Loucy (cell line): Measurements from ENCODE around the gene ILF2.

Experiments
- H2AFZ ChIP-seq: fragments of 200-600 bp; sonication (generic); 2 replicates; pipeline ENCODE4 v1.6.0; 2016; ENCODE audit warnings: antibody characterized with exemption, mild to moderate bottlenecking, low read length, moderate library complexity
- H3F3A ChIP-seq: fragments of 200-600 bp; 2 replicates; pipeline ENCODE4 v1.6.0; 2016; ENCODE audit warnings: antibody characterized with exemption, low read depth, mild to moderate bottlenecking
- H3K27me3 ChIP-seq: fragments of 200-600 bp; sonication (generic); 2 replicates; pipeline ENCODE4 v1.6.1; 2014; ENCODE audit warnings: low read length, mild to moderate bottlenecking; ENCODE audit not compliant: insufficient read depth, poor library complexity, severe bottlenecking
- H3K36me3 ChIP-seq: fragments of 200-600 bp; sonication (generic); 2 replicates; pipeline ENCODE4 v1.6.1; 2016; ENCODE audit warnings: low read length; ENCODE audit not compliant: insufficient read depth
- H3K4me1 ChIP-seq: fragments of 200-600 bp; sonication (generic); 2 replicates; pipeline ENCODE4 v1.5.1; 2014; ENCODE audit warnings: low read length, mild to moderate bottlenecking; ENCODE audit not compliant: insufficient read depth, poor library complexity, severe bottlenecking
- H3K4me2 ChIP-seq: fragments of 200-600 bp; sonication (generic); 2 replicates; pipeline ENCODE4 v1.6.0; 2014; ENCODE audit warnings: antibody characterized with exemption, low read length, low read depth, mild to moderate bottlenecking; ENCODE audit not compliant: poor library complexity, severe bottlenecking
- H3K4me3 ChIP-seq: fragments of 200-600 bp; sonication (generic); 2 replicates; pipeline ENCODE4 v1.5.1; 2014; ENCODE audit warnings: low read length, mild to moderate bottlenecking, mixed read lengths; ENCODE audit not compliant: poor library complexity, severe bottlenecking
- H3K79me2 ChIP-seq: fragments of 200-600 bp; sonication (generic); 2 replicates; pipeline ENCODE4 v1.6.1; 2014; ENCODE audit warnings: low read length; ENCODE audit not compliant: insufficient read depth
- H3K9ac ChIP-seq: fragments of 200-600 bp; sonication (generic); 2 replicates; pipeline ENCODE4 v1.6.0; 2014; ENCODE audit warnings: mild to moderate bottlenecking, low read depth, low read length, moderate library complexity; ENCODE audit not compliant: poor library complexity, severe bottlenecking
- H3K9me2 ChIP-seq: fragments of 200-600 bp; sonication (generic); replicated peaks from 2 replicates; pipeline ENCODE4 v1.6.1; 2016; ENCODE audit warnings: low read depth, low read length, mixed read lengths
- H3K9me3 ChIP-seq: fragments of 200-600 bp; sonication (generic); 2 replicates; pipeline ENCODE4 v1.6.1; 2014; ENCODE audit warnings: mild to moderate bottlenecking, antibody characterized with exemption, low read length, low read depth; ENCODE audit not compliant: insufficient read depth
- H4K20me1 ChIP-seq: fragments of 200-600 bp; sonication (generic); 2 replicates; pipeline ENCODE4 v1.6.0; 2014; ENCODE audit warnings: antibody characterized with exemption, low read length, mild to moderate bottlenecking; ENCODE audit not compliant: insufficient read depth, poor library complexity, severe bottlenecking
- CTCF ChIP-seq: fragments of 200-600 bp; sonication (generic); conservative IDR thresholded peaks from 2 replicates; pipeline ENCODE4 v1.5.1; 2014; ENCODE audit warnings: mild to moderate bottlenecking, antibody characterized with exemption, low read length
- EZH2phosphoT487 ChIP-seq: fragments of 200-600 bp; IDR thresholded peaks from 2 replicates; pipeline ENCODE4 v1.6.1; 2018; ENCODE audit warnings: antibody characterized with exemption, mild to moderate bottlenecking, moderate library complexity, borderline replicate concordance

ILF2 gene

GRCh38 chr1:153652805-153653500 lies 17.8 kb downstream of the ILF2 start:
- no peaks in the 10 kb centered on the region for H3K36me3 ChIP-seq
- TF ChIP-seq EZH2phosphoT487 (no peak), CTCF (no peak)
- no peak overlapping the region for H3K4me3 ChIP-seq
- no peaks in the 10 kb centered on the region for H3K79me2 ChIP-seq
- H3K27me3 ChIP-seq = no peaks in the 10 kb centered on the region
- no peak overlapping the region for H3K4me2 ChIP-seq
- H3K9ac ChIP-seq = no peak overlapping the region
- H4K20me1 ChIP-seq = no peaks in the 10 kb centered on the region
- H3K9me3 ChIP-seq = no peaks in the 10 kb centered on the region
- H3F3A ChIP-seq = no peaks in the 10 kb centered on the region
- peaks cover 4% of the 10 kb centered on the region for H3K4me1 ChIP-seq
- no peaks in the 10 kb centered on the region for H3K9me2 ChIP-seq
- H2AFZ ChIP-seq = no peak overlapping the region

GRCh38 chr1:153651771-153652170 lies 19.0 kb downstream of the ILF2 start:
- Histone ChIP-seq H3K4me2 (no peak overlapping the region), H3F3A (no peaks in the 10 kb centered on the region), H3K27me3 (no peaks in the 10 kb centered on the region), H3K36me3 (no peaks in the 10 kb centered on the region), H3K9me3 (no peaks in the 10 kb centered on the region), H4K20me1 (no peaks in the 10 kb centered on the region), H3K4me1 (peaks cover 4% of the 10 kb centered on the region), H2AFZ (no peak overlapping the region), H3K9ac (no peak overlapping the region), H3K79me2 (no peaks in the 10 kb centered on the region), H3K4me3 (no peak overlapping the region), H3K9me2 (no peaks in the 10 kb centered on the region)
- no peak for TF ChIP-seq CTCF
- no peak for TF ChIP-seq EZH2phosphoT487

GRCh38 chr1:153649863-153650235 lies 20.9 kb downstream of the ILF2 start:
- peaks cover 4% of the 10 kb centered on the region for H4K20me1 ChIP-seq
- peaks cover 18% of the 10 kb centered on the region; the same call in 1 of the 2 replicates for H3K36me3 ChIP-seq
- H3K9me2 ChIP-seq = no peaks in the 10 kb centered on the region
- no peaks in the 10 kb centered on the region for H3K9me3 ChIP-seq
- peaks cover 4% of the 10 kb centered on the region for H3K4me1 ChIP-seq
- TF ChIP-seq CTCF = no peak
- TF ChIP-seq EZH2phosphoT487 = no peak
- H3K4me2 ChIP-seq = no peak overlapping the region
- no peak overlapping the region for H3K9ac ChIP-seq
- H3K79me2 ChIP-seq = no peaks in the 10 kb centered on the region
- no peak overlapping the region for H2AFZ ChIP-seq
- H3F3A ChIP-seq = no peaks in the 10 kb centered on the region
- no peaks in the 10 kb centered on the region for H3K27me3 ChIP-seq
- no peak overlapping the region for H3K4me3 ChIP-seq
